Measurements from ENCODE around the gene REXO4. TPM values are rescaled to one million over a fixed set of nuclear protein-coding genes. Genes with fewer than 3 reads are reported as not detected.

REXO4 gene
- total and polyA plus RNA-seq, 2 of the 13 experiments (the other 11 are each of a cell fraction or from before 2014, with no cell fraction given), result 18.5 to 30.4 TPM

GRCh38 chr9:133375116-133375723 lies 42.6 kb downstream of the REXO4 start (continued):
- TF ChIP-seq, protein P1, sequence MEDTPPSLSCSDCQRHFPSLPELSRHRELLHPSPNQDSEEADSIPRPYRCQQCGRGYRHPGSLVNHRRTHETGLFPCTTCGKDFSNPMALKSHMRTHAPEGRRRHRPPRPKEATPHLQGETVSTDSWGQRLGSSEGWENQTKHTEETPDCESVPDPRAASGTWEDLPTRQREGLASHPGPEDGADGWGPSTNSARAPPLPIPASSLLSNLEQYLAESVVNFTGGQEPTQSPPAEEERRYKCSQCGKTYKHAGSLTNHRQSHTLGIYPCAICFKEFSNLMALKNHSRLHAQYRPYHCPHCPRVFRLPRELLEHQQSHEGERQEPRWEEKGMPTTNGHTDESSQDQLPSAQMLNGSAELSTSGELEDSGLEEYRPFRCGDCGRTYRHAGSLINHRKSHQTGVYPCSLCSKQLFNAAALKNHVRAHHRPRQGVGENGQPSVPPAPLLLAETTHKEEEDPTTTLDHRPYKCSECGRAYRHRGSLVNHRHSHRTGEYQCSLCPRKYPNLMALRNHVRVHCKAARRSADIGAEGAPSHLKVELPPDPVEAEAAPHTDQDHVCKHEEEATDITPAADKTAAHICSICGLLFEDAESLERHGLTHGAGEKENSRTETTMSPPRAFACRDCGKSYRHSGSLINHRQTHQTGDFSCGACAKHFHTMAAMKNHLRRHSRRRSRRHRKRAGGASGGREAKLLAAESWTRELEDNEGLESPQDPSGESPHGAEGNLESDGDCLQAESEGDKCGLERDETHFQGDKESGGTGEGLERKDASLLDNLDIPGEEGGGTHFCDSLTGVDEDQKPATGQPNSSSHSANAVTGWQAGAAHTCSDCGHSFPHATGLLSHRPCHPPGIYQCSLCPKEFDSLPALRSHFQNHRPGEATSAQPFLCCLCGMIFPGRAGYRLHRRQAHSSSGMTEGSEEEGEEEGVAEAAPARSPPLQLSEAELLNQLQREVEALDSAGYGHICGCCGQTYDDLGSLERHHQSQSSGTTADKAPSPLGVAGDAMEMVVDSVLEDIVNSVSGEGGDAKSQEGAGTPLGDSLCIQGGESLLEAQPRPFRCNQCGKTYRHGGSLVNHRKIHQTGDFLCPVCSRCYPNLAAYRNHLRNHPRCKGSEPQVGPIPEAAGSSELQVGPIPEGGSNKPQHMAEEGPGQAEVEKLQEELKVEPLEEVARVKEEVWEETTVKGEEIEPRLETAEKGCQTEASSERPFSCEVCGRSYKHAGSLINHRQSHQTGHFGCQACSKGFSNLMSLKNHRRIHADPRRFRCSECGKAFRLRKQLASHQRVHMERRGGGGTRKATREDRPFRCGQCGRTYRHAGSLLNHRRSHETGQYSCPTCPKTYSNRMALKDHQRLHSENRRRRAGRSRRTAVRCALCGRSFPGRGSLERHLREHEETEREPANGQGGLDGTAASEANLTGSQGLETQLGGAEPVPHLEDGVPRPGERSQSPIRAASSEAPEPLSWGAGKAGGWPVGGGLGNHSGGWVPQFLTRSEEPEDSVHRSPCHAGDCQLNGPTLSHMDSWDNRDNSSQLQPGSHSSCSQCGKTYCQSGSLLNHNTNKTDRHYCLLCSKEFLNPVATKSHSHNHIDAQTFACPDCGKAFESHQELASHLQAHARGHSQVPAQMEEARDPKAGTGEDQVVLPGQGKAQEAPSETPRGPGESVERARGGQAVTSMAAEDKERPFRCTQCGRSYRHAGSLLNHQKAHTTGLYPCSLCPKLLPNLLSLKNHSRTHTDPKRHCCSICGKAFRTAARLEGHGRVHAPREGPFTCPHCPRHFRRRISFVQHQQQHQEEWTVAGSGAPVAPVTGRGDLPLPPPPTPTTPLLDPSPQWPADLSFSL (CRISPR knock-in tag; IDR thresholded peaks at IDR 0.05), result no peak
- TF ChIP-seq ZNF256 (CRISPR knock-in tag; conservative IDR thresholded peaks at IDR 0.05) (0 out of 2 replicates have a peak, but pooled peaks have one; percentile 45), ZNF546 (CRISPR knock-in tag; conservative IDR thresholded peaks at IDR 0.05) (no peak), CCDC6 (CRISPR knock-in tag; IDR thresholded peaks at IDR 0.05) (no peak), EEA1 (CRISPR knock-in tag; IDR thresholded peaks at IDR 0.05; ENCODE audit: borderline replicate concordance) (no peak), ZNF609 (CRISPR knock-in tag; IDR thresholded peaks at IDR 0.05; ENCODE audit: borderline replicate concordance) (no peak), MZF1 (CRISPR knock-in tag; IDR thresholded peaks at IDR 0.05; ENCODE audit: borderline replicate concordance) (no peak), SP140L (CRISPR knock-in tag; IDR thresholded peaks at IDR 0.05; ENCODE audit: borderline replicate concordance) (no peak)
- TF ChIP-seq, protein P2, sequence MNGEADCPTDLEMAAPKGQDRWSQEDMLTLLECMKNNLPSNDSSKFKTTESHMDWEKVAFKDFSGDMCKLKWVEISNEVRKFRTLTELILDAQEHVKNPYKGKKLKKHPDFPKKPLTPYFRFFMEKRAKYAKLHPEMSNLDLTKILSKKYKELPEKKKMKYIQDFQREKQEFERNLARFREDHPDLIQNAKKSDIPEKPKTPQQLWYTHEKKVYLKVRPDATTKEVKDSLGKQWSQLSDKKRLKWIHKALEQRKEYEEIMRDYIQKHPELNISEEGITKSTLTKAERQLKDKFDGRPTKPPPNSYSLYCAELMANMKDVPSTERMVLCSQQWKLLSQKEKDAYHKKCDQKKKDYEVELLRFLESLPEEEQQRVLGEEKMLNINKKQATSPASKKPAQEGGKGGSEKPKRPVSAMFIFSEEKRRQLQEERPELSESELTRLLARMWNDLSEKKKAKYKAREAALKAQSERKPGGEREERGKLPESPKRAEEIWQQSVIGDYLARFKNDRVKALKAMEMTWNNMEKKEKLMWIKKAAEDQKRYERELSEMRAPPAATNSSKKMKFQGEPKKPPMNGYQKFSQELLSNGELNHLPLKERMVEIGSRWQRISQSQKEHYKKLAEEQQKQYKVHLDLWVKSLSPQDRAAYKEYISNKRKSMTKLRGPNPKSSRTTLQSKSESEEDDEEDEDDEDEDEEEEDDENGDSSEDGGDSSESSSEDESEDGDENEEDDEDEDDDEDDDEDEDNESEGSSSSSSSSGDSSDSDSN (CRISPR knock-in tag; IDR thresholded peaks at IDR 0.05), result no peak
- TF ChIP-seq, protein P3, sequence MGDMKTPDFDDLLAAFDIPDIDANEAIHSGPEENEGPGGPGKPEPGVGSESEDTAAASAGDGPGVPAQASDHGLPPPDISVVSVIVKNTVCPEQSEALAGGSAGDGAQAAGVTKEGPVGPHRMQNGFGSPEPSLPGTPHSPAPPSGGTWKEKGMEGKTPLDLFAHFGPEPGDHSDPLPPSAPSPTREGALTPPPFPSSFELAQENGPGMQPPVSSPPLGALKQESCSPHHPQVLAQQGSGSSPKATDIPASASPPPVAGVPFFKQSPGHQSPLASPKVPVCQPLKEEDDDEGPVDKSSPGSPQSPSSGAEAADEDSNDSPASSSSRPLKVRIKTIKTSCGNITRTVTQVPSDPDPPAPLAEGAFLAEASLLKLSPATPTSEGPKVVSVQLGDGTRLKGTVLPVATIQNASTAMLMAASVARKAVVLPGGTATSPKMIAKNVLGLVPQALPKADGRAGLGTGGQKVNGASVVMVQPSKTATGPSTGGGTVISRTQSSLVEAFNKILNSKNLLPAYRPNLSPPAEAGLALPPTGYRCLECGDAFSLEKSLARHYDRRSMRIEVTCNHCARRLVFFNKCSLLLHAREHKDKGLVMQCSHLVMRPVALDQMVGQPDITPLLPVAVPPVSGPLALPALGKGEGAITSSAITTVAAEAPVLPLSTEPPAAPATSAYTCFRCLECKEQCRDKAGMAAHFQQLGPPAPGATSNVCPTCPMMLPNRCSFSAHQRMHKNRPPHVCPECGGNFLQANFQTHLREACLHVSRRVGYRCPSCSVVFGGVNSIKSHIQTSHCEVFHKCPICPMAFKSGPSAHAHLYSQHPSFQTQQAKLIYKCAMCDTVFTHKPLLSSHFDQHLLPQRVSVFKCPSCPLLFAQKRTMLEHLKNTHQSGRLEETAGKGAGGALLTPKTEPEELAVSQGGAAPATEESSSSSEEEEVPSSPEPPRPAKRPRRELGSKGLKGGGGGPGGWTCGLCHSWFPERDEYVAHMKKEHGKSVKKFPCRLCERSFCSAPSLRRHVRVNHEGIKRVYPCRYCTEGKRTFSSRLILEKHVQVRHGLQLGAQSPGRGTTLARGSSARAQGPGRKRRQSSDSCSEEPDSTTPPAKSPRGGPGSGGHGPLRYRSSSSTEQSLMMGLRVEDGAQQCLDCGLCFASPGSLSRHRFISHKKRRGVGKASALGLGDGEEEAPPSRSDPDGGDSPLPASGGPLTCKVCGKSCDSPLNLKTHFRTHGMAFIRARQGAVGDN (CRISPR knock-in tag; IDR thresholded peaks at IDR 0.05), result no peak
